GM21423 (cell line): ENCODE results near the gene A4GALT.

ENCODE experiments used
- ATAC-seq: cut with Tn5 transposase; IDR thresholded peaks from one replicate; pipeline ENCODE4 v1.9.1; 2021; ENCODE audit warnings: mild to moderate bottlenecking, moderate library complexity; ENCODE audit not compliant: unreplicated experiment

Gene A4GALT

GRCh38 chr22:42653999-42654398, 66.7 kb downstream of the A4GALT start:
- ATAC-seq, result no peak

GRCh38 chr22:42651134-42651533, 69.5 kb downstream of the A4GALT start:
- no peak for ATAC-seq

GRCh38 chr22:42649246-42650099, 71.2 kb downstream of the A4GALT start, which contains the start of gene CYB5R3:
CYB5R3 (minus strand) TSS chr22:42649392; CDS start chr22:42649315, 77 bp downstream.
- ATAC-seq, result peak; percentile 64

- peak; percentile 29 for ATAC-seq
Measured at GRCh38 chr22:42648368-42649245, 72.1 kb downstream of the A4GALT start.

DNA sequence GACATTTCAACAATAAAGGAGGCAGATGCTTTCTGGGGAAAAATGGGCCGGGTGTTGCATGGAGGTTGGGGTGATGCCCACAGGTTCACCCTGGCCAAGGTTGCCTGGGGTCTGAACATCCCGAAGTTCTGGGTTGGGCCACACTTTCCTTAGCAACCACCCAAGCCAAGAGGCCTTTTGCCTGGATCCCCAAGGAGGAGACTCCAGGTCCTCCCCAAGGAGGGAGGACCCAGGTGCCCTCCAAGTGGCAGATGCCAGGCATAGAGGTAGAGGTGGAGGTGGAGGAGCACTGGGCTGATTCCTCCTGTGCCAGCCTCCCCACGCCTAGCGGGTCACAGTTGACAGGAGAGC, 72.7 kb downstream of the A4GALT start:
- ATAC-seq, result no peak

DNA sequence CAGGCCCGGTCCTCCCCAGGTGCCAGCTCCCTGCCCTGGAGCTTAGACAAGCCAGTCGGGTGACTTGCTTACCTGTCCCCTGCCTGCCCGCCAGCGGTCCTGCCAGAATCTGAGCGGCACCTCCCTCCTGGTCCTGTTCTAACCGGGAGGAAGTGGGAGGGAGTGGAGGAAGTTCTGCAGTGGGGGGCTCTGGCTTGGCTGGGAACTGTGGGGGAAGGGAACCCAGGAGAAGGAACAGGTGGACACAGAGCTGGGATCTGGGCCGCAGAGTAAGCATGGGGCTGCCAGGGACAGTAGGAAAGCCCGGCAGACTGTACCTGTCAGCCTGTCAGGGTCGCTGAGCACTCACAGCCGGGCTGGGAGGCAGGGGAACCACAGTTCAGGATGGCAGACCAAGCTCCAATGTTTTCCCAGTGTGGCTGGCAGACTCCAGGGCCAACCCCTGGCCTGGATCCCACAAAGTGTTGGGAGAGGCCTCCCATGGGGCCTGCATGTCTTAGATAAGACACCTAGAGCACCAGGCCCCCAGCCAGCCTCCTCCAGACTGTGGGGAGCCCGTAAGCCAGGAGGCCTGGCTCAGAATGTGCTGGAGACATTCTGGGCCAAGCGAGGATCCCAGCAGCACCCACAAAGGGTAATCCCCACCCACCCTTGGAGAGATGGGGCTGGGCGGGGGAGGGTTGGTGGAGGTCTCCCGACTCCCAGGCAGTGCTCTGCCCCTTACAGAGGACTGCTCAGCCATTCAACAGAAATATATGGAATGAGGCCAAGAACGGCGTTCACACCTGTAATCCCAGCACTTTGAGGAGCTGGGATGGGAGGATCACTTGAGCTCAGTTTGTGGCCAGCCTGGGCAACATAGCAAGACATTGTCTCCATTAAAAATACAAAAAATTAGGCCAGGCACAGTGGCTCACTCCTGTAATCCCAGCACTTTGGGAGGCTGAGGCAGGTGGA, 73.8 kb downstream of the A4GALT start:
- ATAC-seq, result no peak

DNA sequence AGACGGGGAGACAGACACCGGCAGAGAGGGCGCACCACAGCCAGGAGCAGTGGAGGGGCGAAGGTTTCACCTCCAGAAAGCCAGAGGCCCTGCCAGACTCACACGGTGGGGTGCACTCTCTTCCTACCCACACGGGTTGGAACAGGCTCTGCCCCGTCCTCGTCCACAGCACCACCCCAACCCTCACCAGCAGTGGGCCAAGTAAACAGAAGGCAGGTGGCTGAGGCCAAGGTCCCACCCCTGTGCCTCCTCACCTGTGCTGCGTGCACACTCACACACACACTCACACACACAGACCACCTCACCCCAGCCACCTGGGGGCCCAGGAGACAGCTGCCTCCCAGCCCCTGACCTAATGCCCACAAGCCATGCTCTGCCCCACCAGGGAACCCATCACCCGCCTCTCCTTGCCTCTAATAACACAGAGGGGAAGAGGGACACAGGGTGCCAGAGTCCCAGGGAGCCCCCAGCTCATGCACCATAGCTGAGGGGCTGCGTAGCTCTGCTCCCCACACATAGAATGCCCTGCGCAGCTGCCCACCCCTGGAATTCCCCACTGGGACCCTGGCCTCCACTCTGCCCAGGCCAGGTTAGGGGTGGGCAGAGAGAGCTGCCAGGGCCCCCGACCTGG, 74.6 kb downstream of the A4GALT start:
- no peak for ATAC-seq

- ATAC-seq, result no peak
Measured at GRCh38 chr22:42645341-42645937, 75.2 kb downstream of the A4GALT start.

DNA sequence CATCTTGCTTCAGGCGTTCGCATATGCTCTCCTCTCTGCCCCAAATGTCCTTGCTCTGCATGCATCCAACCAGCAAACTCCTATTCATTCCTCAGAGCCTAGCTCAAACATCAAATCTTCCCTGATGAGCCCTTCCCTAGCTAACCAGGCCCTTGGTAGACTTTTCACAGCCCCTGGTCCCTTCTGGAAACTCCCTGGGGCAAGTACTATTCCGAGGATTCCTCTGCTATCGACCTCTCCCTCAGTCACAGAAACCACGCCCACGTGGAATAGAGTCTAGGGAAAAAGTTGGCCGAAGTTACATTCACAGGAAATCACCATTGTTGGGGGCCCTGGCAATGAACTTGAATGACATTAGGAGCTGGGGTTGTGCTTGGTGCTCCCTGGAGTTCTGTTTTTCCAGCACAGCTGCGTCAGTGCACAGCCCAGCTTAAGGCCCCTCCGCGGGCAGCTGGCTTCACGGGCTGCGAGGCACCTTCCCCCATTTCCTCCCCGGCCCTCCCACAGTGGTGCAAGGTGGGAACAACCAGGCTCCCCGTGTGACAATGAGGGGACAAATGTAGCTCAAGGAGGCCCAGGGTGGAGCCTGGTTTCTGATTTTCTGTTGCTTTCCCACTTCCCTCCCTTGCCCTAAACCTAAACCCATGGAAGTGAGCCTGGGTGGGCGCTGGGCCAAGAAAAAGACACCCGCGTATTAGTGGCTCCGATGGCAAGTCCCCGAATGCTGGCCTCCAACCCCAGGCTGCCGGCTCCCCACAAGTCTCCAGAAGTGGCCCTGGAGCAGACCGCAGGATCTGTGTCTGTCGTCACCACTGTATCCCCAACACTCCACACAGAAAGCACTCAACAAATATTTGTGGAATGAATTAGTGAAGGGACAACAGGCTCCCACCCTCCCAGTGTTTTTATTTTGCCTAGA, 76.0 kb downstream of the A4GALT start:
- no peak for ATAC-seq

GRCh38 chr22:42643634-42644421, 76.8 kb downstream of the A4GALT start:
- no peak for ATAC-seq

DNA sequence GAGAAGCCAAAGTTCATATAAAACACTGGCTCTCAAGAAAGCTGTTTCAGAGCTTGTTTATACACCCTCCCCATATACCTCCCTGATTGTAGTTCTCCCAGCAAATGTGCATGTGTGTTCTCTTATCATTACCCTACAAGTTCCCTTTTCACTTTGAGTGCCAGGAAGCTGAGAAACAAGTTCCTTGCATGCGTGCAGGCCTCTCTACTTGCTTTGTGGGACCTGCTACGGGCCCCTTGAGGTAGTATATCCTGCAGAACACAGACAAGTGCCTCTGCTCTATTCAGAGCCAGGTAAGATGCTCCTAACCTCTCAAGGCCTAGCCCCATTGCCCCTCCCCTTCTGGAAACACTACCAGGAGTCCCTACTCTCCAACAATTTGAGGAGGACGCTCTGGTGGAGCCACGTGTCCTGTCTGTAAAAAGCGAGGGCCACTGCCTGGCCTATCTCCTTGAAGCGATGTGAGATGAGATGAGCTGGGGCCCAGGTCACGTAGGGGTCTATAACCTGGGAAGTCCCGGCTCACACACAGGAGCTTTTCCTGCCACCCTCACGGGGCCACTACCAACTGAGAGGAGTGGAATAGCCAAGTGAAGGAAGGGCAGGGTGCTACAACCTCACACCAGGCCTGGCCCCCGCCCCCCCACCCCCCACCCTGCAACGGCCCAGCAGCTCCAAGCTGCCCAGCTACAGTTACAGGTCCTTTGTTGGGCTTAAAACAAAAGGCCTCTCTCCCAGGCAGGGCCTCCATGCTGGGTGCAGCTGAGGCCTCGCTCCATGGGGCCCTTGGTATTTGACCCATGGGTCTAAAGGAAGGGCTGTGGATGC, 77.7 kb downstream of the A4GALT start:
- ATAC-seq, result no peak
